Astrocyte (in vitro differentiated cells and primary cell): Measurements from ENCODE around the gene UQCC2. TPM values are rescaled to one million over a fixed set of nuclear protein-coding genes. Genes with fewer than 3 reads are reported as not detected.

ENCODE experiments used
- DNase-seq: peaks from one replicate; pipeline ENCODE4 v3.0.0-alpha.2; 2010; ENCODE audit warnings: low read depth
- FAIRE-seq: peaks from 2 replicates; lab custom pipeline; 2011; peaks lifted over from hg19 to GRCh38; lab: Jason Lieb, UNC
- H2AFZ ChIP-seq: 2 replicates; pipeline ENCODE4 v1.6.0; 2012; ENCODE audit warnings: low read depth, low read length, inconsistent platforms
- H3K27ac ChIP-seq: 2 replicates; pipeline ENCODE4 v1.5.1; 2011; ENCODE audit warnings: low read depth, low read length, inconsistent platforms
- H3K27me3 ChIP-seq: 2 replicates; pipeline ENCODE4 v1.6.0; 2011; ENCODE audit warnings: low read length, inconsistent platforms; ENCODE audit not compliant: insufficient read depth
- H3K36me3 ChIP-seq: 2 replicates; pipeline ENCODE4 v1.5.1; 2011; ENCODE audit warnings: low read length, inconsistent platforms; ENCODE audit not compliant: insufficient read depth
- H3K4me1 ChIP-seq: 2 replicates; pipeline ENCODE4 v1.5.1; 2011; ENCODE audit warnings: low read length, inconsistent platforms; ENCODE audit not compliant: insufficient read depth
- H3K4me2 ChIP-seq: 2 replicates; pipeline ENCODE4 v1.6.0; 2012; ENCODE audit warnings: low read length, inconsistent platforms
- H3K4me3 ChIP-seq: 2 replicates; pipeline ENCODE4 v1.5.1; 2011; ENCODE audit warnings: low read depth, mild to moderate bottlenecking, low read length, inconsistent platforms; ENCODE audit not compliant: insufficient read depth
- H3K79me2 ChIP-seq: 2 replicates; pipeline ENCODE4 v1.6.0; 2012; ENCODE audit warnings: mild to moderate bottlenecking, low read length, inconsistent platforms; ENCODE audit not compliant: insufficient read depth
- H3K9ac ChIP-seq: 2 replicates; pipeline ENCODE4 v1.6.0; 2012; ENCODE audit warnings: mild to moderate bottlenecking, low read length, inconsistent platforms
- H3K9me3 ChIP-seq: 2 replicates; pipeline ENCODE4 v1.5.1; 2012; ENCODE audit warnings: low read depth, mild to moderate bottlenecking, low read length, inconsistent platforms; ENCODE audit not compliant: insufficient read depth
- H4K20me1 ChIP-seq: 2 replicates; pipeline ENCODE4 v1.6.0; 2012; ENCODE audit warnings: low read length, inconsistent platforms; ENCODE audit not compliant: insufficient read depth
- H3K27ac Mint-ChIP-seq: one replicate; pipeline ENCODE4 v1.8.0; 2021; ENCODE audit warnings: mild to moderate bottlenecking, mixed read lengths; ENCODE audit not compliant: unreplicated experiment
- H3K27me3 Mint-ChIP-seq: one replicate; pipeline ENCODE4 v1.8.0; 2021; ENCODE audit warnings: low read depth, mixed read lengths; ENCODE audit not compliant: unreplicated experiment
- H3K36me3 Mint-ChIP-seq: one replicate; pipeline ENCODE4 v1.8.0; 2021; ENCODE audit warnings: low read depth, mixed read lengths; ENCODE audit not compliant: unreplicated experiment
- H3K4me1 Mint-ChIP-seq: one replicate; pipeline ENCODE4 v1.8.0; 2021; ENCODE audit warnings: low read depth, mixed read lengths; ENCODE audit not compliant: unreplicated experiment
- H3K4me3 Mint-ChIP-seq: one replicate; pipeline ENCODE4 v1.8.0; 2021; ENCODE audit warnings: mild to moderate bottlenecking, moderate library complexity, mixed read lengths; ENCODE audit not compliant: unreplicated experiment
- H3K9me3 Mint-ChIP-seq: one replicate; pipeline ENCODE4 v1.8.0; 2021; ENCODE audit warnings: mild to moderate bottlenecking, mixed read lengths; ENCODE audit not compliant: unreplicated experiment
- EZH2 ChIP-seq: IDR thresholded peaks from 2 replicates; pipeline ENCODE4 v1.6.1; 2012; ENCODE audit warnings: mild to moderate bottlenecking, low read length, inconsistent platforms; ENCODE audit not compliant: insufficient read depth
- total RNA-seq: library from RNA; stranded (reverse); gene quantifications from 2 replicates; pipeline ENCODE4 v1.2.1, GENCODE V29; 2021
- TF ChIP-seq, protein P1 (sequence below): IDR thresholded peaks from 2 replicates; pipeline ENCODE4 v1.5.1; 2011; ENCODE audit warnings: low read depth, mild to moderate bottlenecking, inconsistent platforms, low read length, moderate library complexity; ENCODE audit not compliant: insufficient read depth

Gene UQCC2
- total RNA-seq, 1 donor from 2014 or later: 70.2 TPM

DNA sequence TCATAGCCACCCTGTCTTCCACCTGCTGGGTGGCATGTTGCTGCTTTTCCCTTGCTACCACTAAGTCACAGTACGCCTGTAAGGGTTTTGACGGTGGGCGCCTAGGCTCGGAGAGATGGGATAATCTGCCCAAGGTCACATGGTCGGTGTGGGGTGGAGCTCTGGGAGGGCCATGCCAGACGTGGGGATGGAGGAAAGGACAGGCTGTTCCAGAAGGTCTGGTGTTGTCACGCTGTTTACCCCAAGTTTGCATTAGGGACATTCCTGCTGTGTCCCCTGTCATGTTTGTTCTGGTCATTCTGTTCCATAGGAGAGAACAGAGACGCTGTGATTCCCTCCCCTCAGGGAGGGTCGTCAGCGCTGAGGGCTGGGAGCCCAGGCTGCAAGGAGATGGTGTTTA is 19.1 kb upstream of the UQCC2 start:
- Histone ChIP-seq H3K27ac (no peak overlapping the region), H3K36me3 (no peaks in the 10 kb centered on the region), H4K20me1 (no peaks in the 10 kb centered on the region), H3K4me2 (no peak overlapping the region), H3K9ac (no peak overlapping the region), H2AFZ (no peak overlapping the region), H3K79me2 (no peaks in the 10 kb centered on the region), H3K9me3 (no peaks in the 10 kb centered on the region), H3K4me3 (no peak overlapping the region), H3K27me3 (peaks cover 12% of the 10 kb centered on the region), H3K4me1 (no peaks in the 10 kb centered on the region)
- FAIRE-seq (no peak), DNase-seq (no peak)
- Mint-ChIP-seq H3K4me1 (peaks cover 15% of the 10 kb centered on the region), H3K4me3 (no peak overlapping the region), H3K27ac (no peak overlapping the region), H3K36me3 (no peaks in the 10 kb centered on the region), H3K27me3 (peaks cover 21% of the 10 kb centered on the region), H3K9me3 (peaks cover 2% of the 10 kb centered on the region)
- no peak for TF ChIP-seq EZH2
- TF ChIP-seq, protein P1, sequence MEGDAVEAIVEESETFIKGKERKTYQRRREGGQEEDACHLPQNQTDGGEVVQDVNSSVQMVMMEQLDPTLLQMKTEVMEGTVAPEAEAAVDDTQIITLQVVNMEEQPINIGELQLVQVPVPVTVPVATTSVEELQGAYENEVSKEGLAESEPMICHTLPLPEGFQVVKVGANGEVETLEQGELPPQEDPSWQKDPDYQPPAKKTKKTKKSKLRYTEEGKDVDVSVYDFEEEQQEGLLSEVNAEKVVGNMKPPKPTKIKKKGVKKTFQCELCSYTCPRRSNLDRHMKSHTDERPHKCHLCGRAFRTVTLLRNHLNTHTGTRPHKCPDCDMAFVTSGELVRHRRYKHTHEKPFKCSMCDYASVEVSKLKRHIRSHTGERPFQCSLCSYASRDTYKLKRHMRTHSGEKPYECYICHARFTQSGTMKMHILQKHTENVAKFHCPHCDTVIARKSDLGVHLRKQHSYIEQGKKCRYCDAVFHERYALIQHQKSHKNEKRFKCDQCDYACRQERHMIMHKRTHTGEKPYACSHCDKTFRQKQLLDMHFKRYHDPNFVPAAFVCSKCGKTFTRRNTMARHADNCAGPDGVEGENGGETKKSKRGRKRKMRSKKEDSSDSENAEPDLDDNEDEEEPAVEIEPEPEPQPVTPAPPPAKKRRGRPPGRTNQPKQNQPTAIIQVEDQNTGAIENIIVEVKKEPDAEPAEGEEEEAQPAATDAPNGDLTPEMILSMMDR: no peak

DNA sequence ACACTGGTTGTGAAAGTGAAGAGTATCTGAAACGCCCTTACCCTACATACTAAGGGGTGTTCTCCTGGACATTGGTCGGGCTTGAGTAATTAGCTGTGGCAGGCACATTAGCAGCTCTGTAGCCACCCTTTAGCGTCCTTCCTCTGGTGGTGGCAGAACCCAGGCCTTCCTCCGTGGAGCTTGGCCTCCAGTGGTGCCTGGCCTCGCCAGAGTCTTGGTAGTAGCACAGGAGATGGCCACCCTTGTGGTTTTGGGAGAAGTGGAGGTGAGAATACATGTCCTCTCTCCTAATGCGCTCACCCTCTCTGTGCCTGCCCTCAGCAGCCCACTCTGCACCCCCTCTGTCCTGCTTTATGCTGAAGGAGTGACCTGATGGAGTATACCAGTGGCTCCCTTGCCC is 17.6 kb upstream of the UQCC2 start:
- DNase-seq: no peak
- Histone ChIP-seq H3K27ac (no peak overlapping the region), H2AFZ (no peak overlapping the region), H3K27me3 (peaks cover 22% of the 10 kb centered on the region), H3K36me3 (no peaks in the 10 kb centered on the region), H3K79me2 (no peaks in the 10 kb centered on the region), H3K4me2 (no peak overlapping the region), H3K4me1 (no peaks in the 10 kb centered on the region), H3K4me3 (no peak overlapping the region), H4K20me1 (no peaks in the 10 kb centered on the region), H3K9me3 (no peaks in the 10 kb centered on the region), H3K9ac (no peak overlapping the region)
- Mint-ChIP-seq H3K9me3 (peaks cover 2% of the 10 kb centered on the region), H3K36me3 (peaks cover 1% of the 10 kb centered on the region), H3K4me1 (peaks cover 15% of the 10 kb centered on the region), H3K27ac (no peak overlapping the region), H3K27me3 (peaks cover 27% of the 10 kb centered on the region), H3K4me3 (no peak overlapping the region)
- no peak for FAIRE-seq
- TF ChIP-seq EZH2: no peak
- TF ChIP-seq, protein P1: no peak

DNA sequence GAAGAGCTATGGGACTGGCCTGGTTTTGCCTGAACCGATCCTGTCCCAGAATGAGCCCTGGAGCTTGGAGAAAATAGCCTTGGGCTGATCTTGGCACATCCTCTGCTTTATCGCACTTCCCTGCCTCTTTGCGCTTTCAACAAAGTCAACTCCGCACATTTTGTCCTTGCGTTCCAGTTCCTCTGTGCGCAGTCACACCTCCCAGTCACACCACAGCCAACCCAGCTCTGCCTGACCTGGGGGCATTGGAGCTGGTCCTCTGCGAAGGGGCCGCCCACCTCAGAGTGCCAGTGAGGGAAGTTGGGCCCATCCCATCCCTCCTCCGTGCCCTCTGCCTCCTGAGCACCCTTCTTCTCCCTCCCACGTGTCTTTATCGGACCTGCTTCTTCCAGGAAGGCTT is 16.9 kb upstream of the UQCC2 start:
- Histone ChIP-seq H2AFZ (no peak overlapping the region), H3K4me2 (no peak overlapping the region), H3K9me3 (no peaks in the 10 kb centered on the region), H3K79me2 (no peaks in the 10 kb centered on the region), H4K20me1 (no peaks in the 10 kb centered on the region), H3K27ac (no peak overlapping the region), H3K36me3 (no peaks in the 10 kb centered on the region), H3K27me3 (peaks cover 28% of the 10 kb centered on the region), H3K4me1 (no peaks in the 10 kb centered on the region), H3K4me3 (no peak overlapping the region), H3K9ac (no peak overlapping the region)
- DNase-seq (no peak), FAIRE-seq (no peak)
- Mint-ChIP-seq H3K4me3 (no peak overlapping the region), H3K36me3 (peaks cover 3% of the 10 kb centered on the region), H3K27me3 (peaks cover 34% of the 10 kb centered on the region), H3K9me3 (peaks cover 2% of the 10 kb centered on the region), H3K4me1 (peaks cover 15% of the 10 kb centered on the region), H3K27ac (no peak overlapping the region)
- TF ChIP-seq EZH2: no peak
- TF ChIP-seq, protein P1: no peak
